H1 (cell line): ENCODE data around the gene GOSR1. TPM values are rescaled to one million over a fixed set of nuclear protein-coding genes. Genes with fewer than 3 reads are reported as not detected.

Experiments
- CTCF ChIA-PET: fragments of 300-600 bp; sonication (Branson Sonifier 250); formaldehyde crosslinking; loops from one replicate; lab custom pipeline; 2021; ENCODE audit not compliant: partially characterized antibody; lab: Charles Lee
- POLR2A ChIA-PET: fragments of 300-600 bp; sonication (Branson Sonifier 250); formaldehyde crosslinking; loops from one replicate; lab custom pipeline; 2021; ENCODE audit warnings: inconsistent platforms; ENCODE audit not compliant: partially characterized antibody; lab: Charles Lee
- DNase-seq, 2 experiments: peaks; one replicate each; pipeline versions ENCODE4 v3.0.0 to v3.0.0-alpha.2; 2010 to 2022; ENCODE audit warnings: low spot score in 2 of 2, low read depth in 1 of 2, mixed read lengths in 1 of 2
- FAIRE-seq: peaks from 2 replicates; lab custom pipeline; 2011; peaks lifted over from hg19 to GRCh38; lab: Jason Lieb, UNC
- H2AFZ ChIP-seq: 2 replicates; pipeline ENCODE4 v1.8.1; 2012; ENCODE audit warnings: low read length, inconsistent platforms
- H2AK5ac ChIP-seq: 2 replicates; pipeline ENCODE4 v1.6.1; 2013; ENCODE audit warnings: low read depth, low read length
- H2BK120ac ChIP-seq: replicated peaks from 2 replicates; pipeline ENCODE3; 2013; ENCODE audit warnings: low read depth, low read length, inconsistent platforms
- H2BK12ac ChIP-seq: 2 replicates; pipeline ENCODE4 v1.6.1; 2013; ENCODE audit warnings: low read depth, low read length
- H2BK15ac ChIP-seq: 2 replicates; pipeline ENCODE4 v1.6.1; 2013; ENCODE audit warnings: low read length
- H2BK20ac ChIP-seq: 2 replicates; pipeline ENCODE4 v1.6.1; 2013; ENCODE audit warnings: low read length
- H2BK5ac ChIP-seq: 2 replicates; pipeline ENCODE4 v1.6.1; 2013; ENCODE audit warnings: low read depth, low read length
- H3K14ac ChIP-seq: 2 replicates; pipeline ENCODE4 v1.6.1; 2013; ENCODE audit warnings: inconsistent platforms; ENCODE audit not compliant: insufficient read length
- H3K18ac ChIP-seq: 2 replicates; pipeline ENCODE4 v1.6.1; 2013; ENCODE audit warnings: low read length; ENCODE audit errors: extremely low read depth
- H3K23ac ChIP-seq: 2 replicates; pipeline ENCODE4 v1.6.1; 2013; ENCODE audit warnings: inconsistent platforms; ENCODE audit not compliant: insufficient read length
- H3K23me2 ChIP-seq: 2 replicates; pipeline ENCODE4 v1.6.1; 2013; ENCODE audit warnings: low read depth, low read length
- H3K27ac ChIP-seq: 2 replicates; pipeline ENCODE4 v1.6.1; 2011; ENCODE audit warnings: low read depth, low read length, inconsistent platforms
- H3K27me3 ChIP-seq, 4 experiments: replicated peaks in 1 of 4; 1 replicate in 1 of 4; 2 replicates in 3 of 4; pipeline versions ENCODE4 v1.6.1 to v1.8.1; 2011 to 2013; ENCODE audit warnings: low read length in 3 of 4, mild to moderate bottlenecking in 3 of 4, inconsistent platforms in 2 of 4, mixed read lengths in 2 of 4, moderate library complexity in 1 of 4; ENCODE audit not compliant: control insufficient read depth in 3 of 4, insufficient read depth in 3 of 4; ENCODE audit errors: extremely low read depth in 1 of 4
- H3K36me3 ChIP-seq, 4 experiments: 2 replicates each; pipeline versions ENCODE4 v1.6.1 to v1.8.1; 2011 to 2013; ENCODE audit warnings: mild to moderate bottlenecking in 4 of 4, low read length in 3 of 4, moderate library complexity in 2 of 4, control low read depth in 1 of 4, inconsistent platforms in 1 of 4; ENCODE audit not compliant: insufficient read depth in 4 of 4, control insufficient read depth in 2 of 4
- H3K4ac ChIP-seq: replicated peaks from 2 replicates; pipeline ENCODE3; 2013; ENCODE audit warnings: low read length, low read depth, mixed read lengths, inconsistent platforms; ENCODE audit not compliant: insufficient read length
- H3K4me1 ChIP-seq, 4 experiments: replicated peaks in 1 of 4; 1 replicate in 1 of 4; 2 replicates in 3 of 4; pipeline versions ENCODE4 v1.6.1 to v1.8.1; 2011 to 2013; ENCODE audit warnings: low read length in 3 of 4, inconsistent platforms in 2 of 4, mixed read lengths in 1 of 4; ENCODE audit not compliant: insufficient read depth in 4 of 4, control insufficient read depth in 3 of 4
- H3K4me2 ChIP-seq, 2 experiments: 2 replicates each; pipeline versions ENCODE4 v1.6.1 to v1.8.1; 2011 to 2013; ENCODE audit warnings: low read depth in 2 of 2, low read length in 2 of 2, control low read depth in 1 of 2, inconsistent platforms in 1 of 2, mild to moderate bottlenecking in 1 of 2; ENCODE audit not compliant: insufficient read depth in 1 of 2
- H3K4me3 ChIP-seq, 4 experiments: fragments of 200-600, 300-600 bp in 1 of 4; sonication (generic), shearing (Covaris generic), sonication (Bioruptor Twin) in 1 of 4; 2 replicates each; pipeline versions ENCODE4 v1.5.1 to v1.8.1; 2011 to 2016; ENCODE audit warnings: low read length in 4 of 4, low read depth in 3 of 4, control low read depth in 2 of 4, inconsistent platforms in 2 of 4, mild to moderate bottlenecking in 2 of 4, mixed read lengths in 1 of 4, moderate library complexity in 1 of 4; ENCODE audit not compliant: insufficient read depth in 2 of 4; ENCODE audit errors: extremely low read depth in 1 of 4
- H3K56ac ChIP-seq: replicated peaks from 2 replicates; pipeline ENCODE3; 2013; ENCODE audit warnings: low read depth, mild to moderate bottlenecking, mixed read lengths, low read length, inconsistent platforms; ENCODE audit not compliant: insufficient read length
- H3K79me1 ChIP-seq: 2 replicates; pipeline ENCODE4 v1.6.1; 2013; ENCODE audit warnings: low read depth, low read length, control low read depth
- H3K79me2 ChIP-seq, 2 experiments: 2 replicates each; pipeline versions ENCODE4 v1.6.1 to v1.8.1; 2012 to 2013; ENCODE audit warnings: low read length in 2 of 2, mild to moderate bottlenecking in 2 of 2, inconsistent platforms in 1 of 2; ENCODE audit not compliant: insufficient read depth in 2 of 2, control insufficient read depth in 1 of 2
- H3K9ac ChIP-seq, 4 experiments: replicated peaks in 1 of 4; 1 replicate in 1 of 4; 2 replicates in 3 of 4; pipeline versions ENCODE4 v1.6.1 to v1.8.1; 2011 to 2013; ENCODE audit warnings: low read depth in 3 of 4, low read length in 3 of 4, control low read depth in 2 of 4, mild to moderate bottlenecking in 2 of 4, moderate library complexity in 2 of 4, inconsistent platforms in 1 of 4; ENCODE audit errors: extremely low read depth in 1 of 4
- H3K9me3 ChIP-seq, 2 experiments: 2 replicates each; pipeline versions ENCODE4 v1.6.1 to v1.8.1; 2012 to 2013; ENCODE audit warnings: mild to moderate bottlenecking in 2 of 2, moderate library complexity in 2 of 2, control low read depth in 1 of 2, inconsistent platforms in 1 of 2, low read depth in 1 of 2, low read length in 1 of 2, mixed read lengths in 1 of 2; ENCODE audit not compliant: insufficient read depth in 2 of 2
- H4K20me1 ChIP-seq, 2 experiments: replicated peaks in 1 of 2; 2 replicates each; pipeline versions ENCODE3 to v1.8.1; 2011 to 2013; ENCODE audit warnings: inconsistent platforms in 2 of 2, low read length in 2 of 2, mild to moderate bottlenecking in 1 of 2; ENCODE audit not compliant: insufficient read depth in 2 of 2, control insufficient read depth in 1 of 2
- H4K5ac ChIP-seq: 2 replicates; pipeline ENCODE4 v1.6.1; 2013; ENCODE audit warnings: low read length, low read depth, mixed read lengths, inconsistent platforms; ENCODE audit not compliant: insufficient read length
- H4K8ac ChIP-seq: 2 replicates; pipeline ENCODE4 v1.8.0; 2013; ENCODE audit warnings: mild to moderate bottlenecking, moderate library complexity, low read length, inconsistent platforms; ENCODE audit not compliant: insufficient read depth; ENCODE audit errors: extremely low read depth
- H4K91ac ChIP-seq: replicated peaks from 2 replicates; pipeline ENCODE3; 2013; ENCODE audit warnings: low read length, mixed read lengths, inconsistent platforms; ENCODE audit not compliant: insufficient read length
- BACH1 ChIP-seq: IDR thresholded peaks from 2 replicates; pipeline ENCODE4 v1.6.1; 2012; ENCODE audit warnings: low read length, improper control_type of control experiment
- CEBPB ChIP-seq: IDR thresholded peaks from 2 replicates; pipeline ENCODE4 v1.6.1; 2012; ENCODE audit warnings: low read depth, low read length
- NANOG ChIP-seq: IDR thresholded peaks from 2 replicates; pipeline ENCODE4 v1.6.1; 2011; ENCODE audit warnings: low read length, low read depth, mild to moderate bottlenecking, inconsistent platforms; ENCODE audit not compliant: insufficient read depth, poor library complexity, severe bottlenecking
- NRF1 ChIP-seq: IDR thresholded peaks from 2 replicates; pipeline ENCODE4 v1.6.1; 2011; ENCODE audit warnings: mild to moderate bottlenecking, low read depth, low read length, improper control_type of control experiment
- RAD21 ChIP-seq, 2 experiments: IDR thresholded peaks in 1 of 2; conservative IDR thresholded peaks in 1 of 2; 2 replicates each; pipeline ENCODE4 v1.6.1; 2011; ENCODE audit warnings: low read depth in 2 of 2, low read length in 2 of 2, improper control_type of control experiment in 1 of 2, inconsistent platforms in 1 of 2, mild to moderate bottlenecking in 1 of 2, moderate library complexity in 1 of 2
- TAF1 ChIP-seq: IDR thresholded peaks from 2 replicates; pipeline ENCODE4 v1.6.1; 2011; ENCODE audit warnings: mild to moderate bottlenecking, low read depth, low read length
- YY1 ChIP-seq: IDR thresholded peaks from 2 replicates; pipeline ENCODE4 v1.6.1; 2011; ENCODE audit warnings: low read depth, mild to moderate bottlenecking, low read length
- WGBS, 2 experiments: shearing (Covaris generic) in 1 of 2; methylation state at CpG; one replicate each; pipeline versions ENCODE4 v1.1.6 to v1.1.7; 2013 to 2015; ENCODE audit warnings: low lambda C conversion rate in 2 of 2, mixed read lengths in 2 of 2, inconsistent platforms in 1 of 2, low coverage in 1 of 2, missing lambda C conversion rate in 1 of 2; ENCODE audit not compliant: insufficient replicate concordance in 2 of 2, insufficient coverage in 1 of 2, insufficient read length in 1 of 2; ENCODE audit errors: extremely low coverage in 1 of 2, missing lambda C conversion rate in 1 of 2; 5-methylcytosine and 5-hydroxymethylcytosine counted together
- polyA plus RNA-seq, 7 experiments: library from polyadenylated mRNA; depleted of rRNA in 3 of 7; stranded (reverse) in 5 of 7; unstranded in 2 of 7; fragments of >200 nt in 5 of 7; fragments of 200-250 nt in 2 of 7; gene quantifications; 1 replicate in 5 of 7; 2 replicates in 1 of 7; 4 replicates in 1 of 7; pipeline versions ENCODE4 v1.2.1 to v1.2.3, GENCODE V29; 2011 to 2013; ENCODE audit warnings: missing spikeins in 2 of 7, mixed read lengths in 2 of 7
- total RNA-seq: library from RNA; stranded (reverse); fragmentation: NEBNext Ultra II Directional; extraction: Animal tissue kit (Norgen Biotek cat#: 25700); gene quantifications from 2 replicates; pipeline ENCODE4 v1.2.1, GENCODE V29; 2021
- TF ChIP-seq, protein P1 (sequence below): IDR thresholded peaks from 2 replicates; pipeline ENCODE4 v1.6.1; 2012; ENCODE audit warnings: inconsistent platforms

The GOSR1 gene
- total and polyA plus RNA-seq, 2 of the 8 experiments (the other 6 are each of a cell fraction or from before 2014, with no cell fraction given), result 9.2 to 43.3 TPM

DNA sequence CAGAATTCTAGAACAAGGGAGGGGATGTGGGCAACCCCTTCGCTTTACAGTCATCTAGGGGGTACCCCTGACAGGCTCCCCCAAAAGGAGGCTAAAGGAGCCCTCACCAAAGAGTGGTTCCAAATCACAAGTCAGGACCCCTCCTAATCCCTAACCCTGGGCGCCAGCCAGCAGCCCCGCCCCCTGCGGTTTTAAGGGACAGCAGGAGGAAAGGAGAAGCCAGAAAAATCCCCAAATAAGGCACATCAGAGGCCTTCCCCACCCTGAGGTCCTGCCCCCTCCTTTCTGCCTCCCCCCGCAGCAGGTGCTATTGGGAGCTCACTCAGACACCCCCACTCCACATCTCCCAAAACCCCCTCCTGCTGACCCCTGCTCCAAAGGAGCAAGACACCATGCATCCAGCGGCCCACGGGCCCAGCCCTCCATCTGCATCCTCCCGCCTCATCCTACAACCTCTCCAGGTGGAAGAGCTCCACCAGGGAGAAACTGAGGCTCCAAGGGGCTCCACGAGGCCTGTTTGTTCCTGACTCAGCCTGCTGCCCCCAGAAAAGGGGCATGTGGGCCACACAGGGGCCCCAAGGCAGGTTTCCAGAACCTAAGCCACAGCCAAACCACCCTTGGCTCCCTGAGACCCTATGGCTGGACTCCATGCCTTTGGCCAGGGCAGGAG lies 93.5 kb downstream of the GOSR1 start:
- H3K27ac ChIP-seq, result no peak overlapping the region
- no peak for FAIRE-seq

More for the DNA sequence above, 93.5 kb downstream of the GOSR1 start:
- Histone ChIP-seq H3K14ac (no peak overlapping the region), H4K20me1 (no peaks in the 10 kb centered on the region), H3K9me3 (no peaks in the 10 kb centered on the region), H2AK5ac (no peak overlapping the region), H3K23me2 (no peaks in the 10 kb centered on the region), H3K79me2 (no peaks in the 10 kb centered on the region), H3K36me3 (no peaks in the 10 kb centered on the region), H3K9ac (no peak overlapping the region), H2BK20ac (no peak overlapping the region), H3K79me1 (no peaks in the 10 kb centered on the region), H3K4me3 (no peak overlapping the region), H3K4me2 (no peak overlapping the region), H4K8ac (no peak overlapping the region; the same call in 1 of the 2 replicates), H3K4ac (no peak overlapping the region), H2AFZ (no peak overlapping the region), H3K4me1 (peaks cover 0 to 9% (median 1%) of the 10 kb centered on the region in 4 experiments; a peak in 4 of 7 replicates), H2BK5ac (no peak overlapping the region), H2BK15ac (no peak overlapping the region), H3K23ac (no peak overlapping the region), H2BK120ac (no peak overlapping the region), H4K91ac (no peak overlapping the region), H3K56ac (no peak overlapping the region), H4K5ac (no peak overlapping the region), H2BK12ac (no peak overlapping the region), H3K27me3 (no peaks in the 10 kb centered on the region), H3K18ac (no peak overlapping the region)
- TF ChIP-seq CEBPB (no peak), BACH1 (no peak), RAD21 (IDR thresholded peaks at IDR 0.05 in 1 of 2, conservative IDR thresholded peaks at IDR 0.05 in 1 of 2; ENCODE audit: low read depth in 2 of 2, low read length in 2 of 2) (no peak), TAF1 (no peak), NANOG (no peak), YY1 (no peak), NRF1 (no peak)
- TF ChIP-seq, protein P1, sequence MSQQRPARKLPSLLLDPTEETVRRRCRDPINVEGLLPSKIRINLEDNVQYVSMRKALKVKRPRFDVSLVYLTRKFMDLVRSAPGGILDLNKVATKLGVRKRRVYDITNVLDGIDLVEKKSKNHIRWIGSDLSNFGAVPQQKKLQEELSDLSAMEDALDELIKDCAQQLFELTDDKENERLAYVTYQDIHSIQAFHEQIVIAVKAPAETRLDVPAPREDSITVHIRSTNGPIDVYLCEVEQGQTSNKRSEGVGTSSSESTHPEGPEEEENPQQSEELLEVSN, result no peak
- POLR2A ChIA-PET, result no interaction called here
- WGBS, 2 experiments, result 88% methylated on average over 8 of the region's 9 CpGs; no CpG with 5 or more reads in 1 of the 2 experiments
- DNase-seq, result no peak
- CTCF ChIA-PET, result interaction anchor here (0.7 to 1.0 kb wide), 2 partner anchors 15 to 19 kb away, joined by 3 read pairs; no protein-coding TSS in a partner anchor
